GM19238 (cell line): ENCODE data around the gene PLEKHO1.
A peak's percentile ranks its signal among the peaks of the same experiment; 100 is the strongest.
"Not testable (repeated sequence)": the region's sequence is repeated elsewhere in the genome, so short reads cannot be mapped to it uniquely, and the experiment has no call there.

ENCODE experiments used
- DNase-seq: peaks from one replicate; pipeline ENCODE4 v3.0.0; 2011; ENCODE audit warnings: low spot score; ENCODE audit not compliant: insufficient read length

The PLEKHO1 gene, protein sequence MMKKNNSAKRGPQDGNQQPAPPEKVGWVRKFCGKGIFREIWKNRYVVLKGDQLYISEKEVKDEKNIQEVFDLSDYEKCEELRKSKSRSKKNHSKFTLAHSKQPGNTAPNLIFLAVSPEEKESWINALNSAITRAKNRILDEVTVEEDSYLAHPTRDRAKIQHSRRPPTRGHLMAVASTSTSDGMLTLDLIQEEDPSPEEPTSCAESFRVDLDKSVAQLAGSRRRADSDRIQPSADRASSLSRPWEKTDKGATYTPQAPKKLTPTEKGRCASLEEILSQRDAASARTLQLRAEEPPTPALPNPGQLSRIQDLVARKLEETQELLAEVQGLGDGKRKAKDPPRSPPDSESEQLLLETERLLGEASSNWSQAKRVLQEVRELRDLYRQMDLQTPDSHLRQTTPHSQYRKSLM

DNA sequence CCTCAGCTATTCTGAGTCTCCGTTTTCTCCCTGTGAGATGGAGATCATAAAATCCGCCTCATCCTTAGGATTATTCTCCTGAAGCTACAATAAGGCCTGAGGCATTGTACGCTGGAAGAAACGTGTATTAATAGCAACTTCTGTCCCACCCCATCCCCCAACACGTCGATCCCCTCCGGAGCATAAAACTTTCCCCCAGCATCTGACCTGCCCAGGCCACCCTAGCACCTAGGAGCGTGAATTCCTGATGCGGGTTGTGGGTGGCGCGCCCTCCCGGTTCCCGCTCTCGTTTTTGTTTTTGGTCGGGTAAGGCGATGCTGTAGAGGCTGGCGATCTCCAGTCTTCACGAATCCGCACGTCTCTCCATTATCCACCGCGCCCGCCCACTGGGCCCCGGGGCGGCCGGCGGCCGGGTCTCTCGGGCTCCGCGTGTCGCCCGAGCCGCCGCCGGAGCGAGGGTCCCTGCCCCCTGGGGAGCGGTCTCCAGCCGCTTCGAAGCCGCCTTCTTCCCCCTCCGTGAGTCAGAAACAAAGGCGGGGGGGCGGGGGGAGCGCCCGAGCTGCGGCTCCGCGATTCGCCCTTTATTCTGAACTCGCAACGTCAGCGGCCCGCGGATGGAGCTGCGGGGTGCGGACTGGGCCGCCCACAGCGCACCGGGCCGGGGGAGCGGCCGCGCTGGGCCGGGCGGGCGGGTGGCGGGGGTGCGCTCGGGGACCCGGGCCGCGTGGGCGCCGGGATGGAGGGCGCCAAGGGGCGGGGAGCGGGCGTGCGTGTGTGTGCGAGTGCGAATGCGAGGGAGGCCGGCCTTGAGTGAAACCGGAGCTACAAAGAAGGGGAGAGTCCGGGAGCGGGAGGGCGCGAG lies at the start of gene PLEKHO1:
Gene PLEKHO1 (plus strand): TSS at position 646 of the 862 bp plus-strand sequence. CDS start 342 bp downstream, outside the sequence.
- peak; percentile 74 for DNase-seq

DNA sequence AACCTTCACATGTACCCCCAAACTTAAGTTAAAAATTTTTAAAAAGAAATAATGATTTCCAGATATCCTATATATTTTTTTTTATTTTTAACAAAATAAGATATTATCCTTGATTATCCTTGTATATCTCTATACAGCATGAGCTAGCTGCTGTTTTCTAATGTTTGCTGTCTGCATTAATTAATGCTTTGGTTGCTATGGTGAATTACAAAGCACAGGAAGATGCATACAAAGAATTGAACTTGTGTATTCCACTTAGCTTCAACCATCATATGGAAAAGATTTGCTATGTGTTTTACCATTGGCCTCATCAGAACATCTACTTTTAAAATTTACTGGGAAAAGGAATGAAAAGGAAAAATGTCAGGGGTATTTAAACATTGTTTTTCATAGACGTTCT lies 46.7 kb upstream of the PLEKHO1 start:
- no peak for DNase-seq

DNA sequence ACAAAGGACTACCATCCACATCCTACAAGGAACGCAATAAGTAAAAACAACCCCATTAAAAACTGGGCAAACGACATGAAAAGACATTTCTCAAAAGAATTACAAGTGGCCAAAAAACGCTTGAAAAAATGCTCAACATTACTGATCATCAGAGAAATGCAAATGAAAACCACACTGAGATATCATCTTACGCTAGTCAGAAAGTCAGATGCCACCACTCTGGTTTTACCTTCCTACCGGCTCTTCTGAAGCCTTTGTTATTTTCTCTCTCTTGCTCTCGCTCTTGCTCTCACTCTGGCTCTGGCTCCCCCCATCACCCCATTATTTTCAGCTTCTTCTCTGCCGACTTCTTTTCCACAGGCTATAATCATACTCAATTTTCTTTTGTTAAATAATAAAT lies 43.4 kb upstream of the PLEKHO1 start:
- no peak for DNase-seq

DNA sequence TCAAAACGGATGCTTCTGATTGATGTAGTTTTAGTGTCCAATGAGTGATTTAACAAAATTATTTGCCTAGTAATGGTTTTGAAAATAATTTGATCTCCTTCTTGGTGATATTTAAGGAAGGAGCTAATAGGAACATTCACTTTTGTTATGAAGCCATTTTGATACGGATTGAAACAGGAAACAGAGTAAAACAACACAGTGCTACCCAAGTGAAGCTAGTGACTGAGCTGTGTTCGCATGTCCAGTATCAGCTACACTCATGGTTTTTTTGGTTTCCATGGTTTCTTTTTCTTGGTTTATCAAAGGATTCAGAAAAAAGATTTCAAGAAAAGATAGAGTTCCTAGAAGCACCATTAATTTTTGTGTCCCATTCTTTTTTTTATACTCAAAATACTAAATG lies 40.1 kb upstream of the PLEKHO1 start:
- no peak for DNase-seq

DNA sequence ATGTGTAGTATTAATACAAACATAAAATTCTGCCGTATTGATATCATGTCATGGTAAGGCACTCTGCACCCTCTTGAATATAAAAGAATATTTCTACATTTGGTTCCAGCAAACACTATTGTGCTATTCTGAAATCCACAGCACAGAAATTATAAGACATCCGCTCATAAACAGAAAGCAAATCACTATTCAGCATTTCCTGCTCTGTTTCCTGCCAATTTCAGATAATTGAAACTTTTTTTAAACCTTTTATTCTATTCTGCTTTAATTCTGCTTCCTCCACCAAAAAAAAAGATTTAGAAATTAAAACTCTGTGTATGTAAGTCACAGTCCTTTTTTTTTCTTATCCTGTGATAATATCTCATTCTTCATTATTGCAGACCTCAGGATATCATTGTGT lies 39.6 kb upstream of the PLEKHO1 start:
- DNase-seq, result no peak

DNA sequence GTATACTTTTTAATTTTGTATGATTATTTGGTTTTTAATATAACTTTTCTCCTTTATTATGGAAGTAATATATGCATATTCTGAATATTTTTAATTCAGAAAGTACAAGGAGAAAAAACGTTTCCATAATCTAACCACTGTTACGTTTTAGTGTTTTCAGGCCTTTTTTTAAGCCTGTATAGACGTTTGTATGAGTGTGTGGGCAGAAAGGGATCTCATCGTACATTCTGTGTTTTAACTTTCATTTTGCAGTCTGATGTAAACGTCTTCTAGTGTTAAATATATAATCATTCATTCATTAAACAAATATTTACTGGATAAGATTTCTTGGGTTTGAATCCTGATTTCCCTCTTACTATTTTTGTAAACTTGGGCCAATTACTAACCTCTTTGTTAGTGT lies 38.0 kb upstream of the PLEKHO1 start:
- no peak for DNase-seq

DNA sequence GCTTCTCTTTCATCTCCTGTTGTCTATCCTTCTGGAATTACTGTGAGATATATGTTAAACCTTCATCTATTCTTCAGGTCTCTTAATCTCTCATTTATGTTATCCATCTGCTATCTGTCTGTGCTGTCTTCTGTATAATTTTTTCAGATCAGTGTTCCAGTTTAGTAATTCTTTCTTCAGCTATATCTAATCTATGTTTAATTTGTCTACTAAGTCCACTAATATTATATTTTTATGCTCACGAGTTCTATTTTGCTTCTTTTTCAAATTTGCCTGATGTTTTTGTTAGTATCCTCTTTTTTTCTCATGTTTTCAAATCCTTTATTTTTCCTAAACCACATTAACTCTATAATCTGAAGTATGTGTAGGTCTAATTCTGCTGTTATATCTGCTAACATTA lies 34.6 kb upstream of the PLEKHO1 start:
- no peak for DNase-seq

DNA sequence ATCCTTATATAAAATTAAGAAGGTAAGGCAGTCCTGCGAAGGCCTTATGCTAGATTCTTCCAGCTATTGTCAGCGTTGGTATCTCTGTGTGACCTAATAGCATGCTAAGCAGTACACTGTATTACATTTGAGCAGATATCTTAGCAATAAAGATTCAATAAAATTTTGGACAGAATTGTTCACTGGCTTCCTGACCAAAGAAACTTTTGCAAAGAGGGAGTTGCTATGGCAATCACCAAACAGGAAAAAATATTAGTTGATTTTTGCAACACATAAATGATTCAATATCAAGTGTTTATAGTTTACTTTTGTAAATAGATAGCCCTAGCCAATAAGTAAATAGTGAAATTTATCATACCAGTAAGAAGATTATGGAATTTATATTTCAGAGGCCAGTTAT lies 31.0 kb upstream of the PLEKHO1 start:
- no peak for DNase-seq

DNA sequence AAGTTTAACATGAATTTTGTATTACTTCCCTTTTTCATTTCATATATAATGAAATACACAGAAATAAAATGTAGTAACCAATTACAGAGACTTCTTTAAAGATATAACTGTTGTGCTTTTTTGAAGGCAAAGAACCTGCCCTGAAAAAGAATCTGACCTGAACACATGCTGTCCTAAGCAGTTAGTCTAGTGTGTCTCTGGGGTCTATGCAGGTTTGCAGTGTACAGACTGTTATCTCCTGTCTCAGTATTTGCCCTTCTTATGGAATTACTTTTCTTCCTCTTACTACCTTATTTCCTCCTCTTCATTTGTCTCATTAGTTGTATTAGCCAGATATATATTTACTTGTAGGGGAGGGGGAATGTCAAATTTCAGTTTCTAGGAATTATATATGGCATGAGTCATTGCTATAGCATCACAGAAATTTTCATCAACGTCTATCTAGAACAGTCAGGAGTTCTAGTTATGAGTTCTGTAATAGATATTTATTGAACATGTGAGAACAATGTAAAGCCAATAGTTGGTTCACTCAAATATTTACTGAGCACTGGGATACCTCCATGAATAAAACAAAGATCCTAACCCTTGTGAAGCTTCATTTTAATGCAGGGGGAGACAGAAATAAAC lies 28.4 kb upstream of the PLEKHO1 start:
- DNase-seq, result no peak

DNA sequence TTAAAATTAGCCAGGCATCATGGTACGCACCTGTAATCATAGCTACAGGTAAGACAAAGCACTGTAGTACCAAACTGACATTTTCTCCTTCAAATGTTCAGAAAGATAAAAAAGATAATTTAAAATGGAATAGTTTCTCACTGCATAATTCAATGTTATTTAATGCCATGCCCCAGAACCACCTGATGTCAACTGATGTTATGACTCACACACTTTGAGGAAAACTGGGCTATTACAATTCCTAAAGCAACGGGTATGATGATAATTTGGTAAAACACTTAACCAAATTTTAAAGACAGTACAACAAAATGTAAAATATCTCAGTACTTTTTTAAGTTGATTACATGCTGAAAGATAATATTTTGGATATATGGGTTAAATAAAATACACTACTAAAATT lies 22.9 kb upstream of the PLEKHO1 start:
- DNase-seq, result no peak

DNA sequence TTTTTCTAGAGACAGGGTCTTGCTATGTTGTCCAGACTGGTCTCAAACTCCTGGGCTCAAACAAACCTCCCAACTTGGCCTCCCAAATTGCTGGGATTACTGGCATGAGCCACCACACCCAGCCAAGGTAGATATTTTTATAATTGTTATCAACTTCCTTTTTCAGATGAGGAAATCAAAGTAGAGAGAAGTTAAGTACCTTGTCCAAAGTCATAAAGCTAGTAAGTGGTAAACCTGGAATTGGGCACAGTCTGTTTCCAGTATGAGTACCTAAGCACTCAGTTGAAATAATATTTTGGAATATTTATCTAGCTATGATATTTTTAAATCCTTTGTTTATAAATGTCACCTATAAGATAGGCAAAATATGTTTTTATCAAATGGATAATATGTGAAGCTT lies 22.3 kb upstream of the PLEKHO1 start:
- DNase-seq, result no peak

DNA sequence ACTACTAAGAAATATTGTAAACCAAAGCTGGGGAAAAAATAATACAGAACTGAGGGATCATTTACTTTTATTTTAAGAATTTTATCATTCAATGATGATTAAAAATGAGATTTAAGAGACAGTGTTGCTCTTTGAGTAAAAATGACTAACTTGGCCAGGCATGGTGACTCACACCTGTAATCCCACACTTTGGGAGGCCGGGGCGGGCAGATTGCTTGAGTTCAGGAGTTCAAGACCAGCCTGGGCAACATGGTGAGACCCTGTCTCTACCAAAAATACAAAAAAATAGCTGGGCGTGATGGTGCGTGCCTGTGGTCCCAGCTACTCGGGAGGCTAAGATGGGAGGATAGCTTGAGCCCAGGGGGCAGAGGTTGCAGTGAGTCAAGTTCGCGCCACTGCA lies 21.8 kb upstream of the PLEKHO1 start:
- no peak for DNase-seq

DNA sequence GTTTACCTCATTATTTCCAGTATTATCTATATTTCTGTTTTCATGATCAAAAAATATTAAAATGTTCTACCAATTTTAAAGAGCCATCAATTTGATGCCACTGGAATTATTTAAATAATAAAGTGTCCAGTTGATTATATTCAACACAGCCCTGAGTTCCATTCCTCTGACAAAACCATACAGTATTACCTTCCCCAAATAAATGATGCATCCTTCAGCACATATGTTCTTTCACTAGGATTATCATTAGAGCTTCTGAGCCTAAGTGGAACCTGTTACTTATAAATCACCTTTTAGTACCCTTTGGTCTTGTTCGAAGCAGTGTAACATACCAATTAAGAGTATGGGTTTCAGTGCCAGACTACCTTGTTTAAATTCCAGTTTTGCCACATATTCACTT lies 17.3 kb upstream of the PLEKHO1 start:
- DNase-seq, result no peak

DNA sequence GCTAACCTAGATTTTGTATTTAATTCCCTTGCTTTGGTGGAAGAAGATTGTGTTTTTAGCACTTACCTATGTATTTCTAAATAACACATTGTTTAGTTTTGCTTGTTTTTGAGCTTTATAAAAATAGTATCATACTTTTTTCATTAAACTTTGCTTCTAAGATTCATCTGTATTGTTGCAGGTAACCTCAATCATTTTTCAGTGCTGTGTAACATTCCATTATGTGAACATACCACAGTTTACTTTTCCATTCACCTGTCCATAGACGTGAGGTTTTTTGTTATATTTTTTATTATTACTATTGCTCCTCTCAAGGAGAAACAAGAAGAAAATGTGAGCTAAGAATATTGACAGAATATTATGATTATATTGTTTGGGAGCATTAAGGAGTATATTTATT lies 15.2 kb upstream of the PLEKHO1 start:
- no peak for DNase-seq

DNA sequence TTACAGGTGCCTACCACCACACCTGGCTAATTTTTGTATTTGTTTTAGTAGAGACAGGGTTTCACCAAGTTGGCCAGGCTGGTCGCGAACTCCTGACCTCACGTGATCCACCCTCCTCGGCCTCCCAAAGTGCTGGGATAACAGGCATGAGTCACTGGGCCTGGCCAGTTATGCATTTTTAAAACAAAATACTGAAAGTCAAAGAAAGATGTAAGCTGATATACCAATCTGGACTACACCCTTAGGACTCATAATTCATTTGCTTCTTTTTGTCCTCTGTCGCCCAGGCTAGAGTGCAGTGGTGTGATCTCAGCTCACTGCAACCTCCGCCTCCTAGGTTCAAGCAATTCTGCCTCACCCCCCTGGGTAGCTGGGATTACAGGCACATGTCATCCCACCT lies 14.3 kb upstream of the PLEKHO1 start:
- not testable (repeated sequence) for DNase-seq

DNA sequence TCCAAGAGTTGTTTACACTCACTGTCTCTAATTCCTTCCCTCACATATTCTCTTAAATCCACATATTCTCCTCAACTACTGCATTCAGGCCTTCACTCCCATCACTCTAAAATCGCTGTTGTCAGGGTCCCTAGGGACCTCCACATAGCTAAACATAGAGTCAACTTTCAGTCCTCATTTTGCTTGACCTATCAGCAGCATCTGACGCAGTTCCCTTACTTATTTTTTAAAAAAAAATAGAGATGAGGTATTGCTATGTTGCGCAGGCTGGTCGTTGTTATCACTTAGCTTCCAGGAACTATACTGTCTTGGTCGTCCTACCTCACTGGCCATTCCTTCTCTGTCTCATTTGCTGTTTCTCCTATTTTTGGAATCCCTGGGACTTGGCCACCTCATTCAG lies 11.7 kb upstream of the PLEKHO1 start:
- no peak for DNase-seq

DNA sequence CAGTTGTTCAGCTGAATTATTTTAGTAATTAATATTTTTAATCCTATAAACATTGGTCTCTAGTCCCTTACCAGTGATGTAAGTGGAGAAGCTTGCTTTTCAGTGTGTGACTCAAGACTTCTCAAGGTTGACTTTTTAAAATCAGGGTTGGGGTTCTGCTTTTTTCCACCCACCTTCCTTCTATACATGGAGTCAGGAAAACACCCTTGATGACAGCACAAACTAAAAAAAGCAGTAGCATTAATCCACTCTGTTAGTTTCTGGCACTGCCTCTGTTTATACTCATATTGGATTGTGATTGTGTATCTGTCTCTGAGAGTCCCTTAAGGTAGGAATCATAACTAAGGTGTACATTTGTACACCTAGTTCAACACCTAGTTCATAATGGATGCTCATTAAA lies 8.3 kb upstream of the PLEKHO1 start:
- no peak for DNase-seq

DNA sequence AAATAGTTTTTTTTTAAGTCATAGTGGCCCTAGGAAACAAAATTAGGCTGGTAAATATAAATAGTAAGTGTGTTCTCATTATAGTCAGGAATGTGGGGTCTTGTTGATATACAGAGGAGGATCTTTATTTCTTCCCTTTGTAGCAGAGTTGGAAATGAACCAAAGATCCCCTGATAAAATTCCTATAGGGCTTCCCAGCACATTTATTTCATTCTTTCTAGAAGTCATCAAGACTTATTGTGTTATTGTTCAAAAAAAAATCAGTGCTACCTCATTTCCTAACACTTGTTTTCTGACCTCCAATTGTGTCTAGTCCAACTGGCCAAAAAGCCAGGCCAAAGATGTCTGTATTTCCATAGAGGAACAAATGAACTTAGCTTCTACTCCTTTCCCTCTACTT lies 7.6 kb upstream of the PLEKHO1 start:
- no peak for DNase-seq

DNA sequence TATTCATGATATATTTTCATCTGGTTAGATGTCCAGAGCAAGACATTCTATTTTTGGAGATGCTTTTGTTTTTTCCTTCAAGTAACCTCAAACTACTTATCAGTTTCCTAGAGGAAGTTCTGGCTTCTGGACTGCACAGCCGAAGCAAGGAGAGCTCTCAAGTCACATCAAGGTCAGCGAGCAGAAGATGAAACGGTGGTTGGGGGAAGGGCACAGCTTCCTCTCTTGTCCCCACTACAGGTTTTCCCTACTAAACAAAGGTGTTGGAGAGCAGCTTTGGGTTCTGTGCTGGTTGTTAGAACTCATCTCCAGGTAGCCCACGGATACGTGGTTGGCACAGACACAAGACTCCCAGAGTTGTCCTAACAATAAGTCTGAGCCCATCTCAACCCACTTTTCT lies 5.1 kb upstream of the PLEKHO1 start:
- DNase-seq, result no peak

DNA sequence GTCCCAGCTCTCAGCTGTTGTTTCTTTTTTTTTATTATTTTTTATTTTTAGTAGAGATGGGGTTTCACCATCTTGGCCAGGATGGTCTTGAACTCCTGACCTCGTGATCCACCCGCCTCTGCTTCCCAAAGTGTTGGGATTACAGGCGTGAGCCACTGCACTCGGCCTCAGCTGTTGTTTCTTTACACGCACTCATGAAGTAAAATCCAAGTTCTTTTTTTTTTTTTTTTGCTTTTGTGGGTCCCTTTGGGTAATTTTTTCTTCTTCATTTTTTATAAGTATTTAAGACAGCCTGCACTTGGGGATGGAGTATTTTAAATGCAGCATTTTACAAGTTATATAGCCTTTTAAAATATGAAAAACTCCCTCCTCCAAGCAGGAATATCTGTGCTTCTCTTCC lies 3.7 kb upstream of the PLEKHO1 start:
- DNase-seq, result not testable (repeated sequence)

DNA sequence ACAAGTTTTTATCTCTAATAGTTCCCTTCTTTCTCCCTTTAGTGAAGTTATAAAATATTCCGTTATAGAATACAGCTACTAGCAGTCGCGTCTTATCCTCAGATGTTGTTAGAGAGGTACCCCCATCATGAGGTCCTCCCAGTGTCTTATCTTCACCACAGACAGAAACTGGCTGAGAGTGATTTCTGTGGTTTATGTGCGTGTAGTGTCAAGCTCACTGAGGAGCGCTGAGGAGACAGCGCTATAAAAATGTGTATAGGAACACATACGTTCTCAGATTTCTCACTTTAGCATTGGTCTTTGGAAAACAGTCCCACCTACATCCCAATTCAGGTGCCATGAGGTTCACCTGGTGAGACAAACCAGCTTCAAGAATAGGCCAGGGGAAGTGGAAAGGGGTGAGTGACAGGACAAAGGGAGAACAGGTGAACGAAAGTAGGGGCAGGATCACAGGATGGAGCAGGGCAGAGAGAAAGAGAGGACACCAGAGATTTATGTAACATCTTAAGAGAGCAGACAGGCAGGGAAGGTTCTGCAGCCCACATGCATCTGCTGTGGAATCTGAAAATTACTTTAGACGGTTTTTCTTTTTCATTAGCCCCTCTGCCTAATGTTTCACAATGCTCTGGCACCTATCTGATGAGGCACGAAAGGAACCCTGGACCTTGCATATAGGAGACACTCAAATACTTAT lies 2.7 kb upstream of the PLEKHO1 start:
- DNase-seq, result no peak

DNA sequence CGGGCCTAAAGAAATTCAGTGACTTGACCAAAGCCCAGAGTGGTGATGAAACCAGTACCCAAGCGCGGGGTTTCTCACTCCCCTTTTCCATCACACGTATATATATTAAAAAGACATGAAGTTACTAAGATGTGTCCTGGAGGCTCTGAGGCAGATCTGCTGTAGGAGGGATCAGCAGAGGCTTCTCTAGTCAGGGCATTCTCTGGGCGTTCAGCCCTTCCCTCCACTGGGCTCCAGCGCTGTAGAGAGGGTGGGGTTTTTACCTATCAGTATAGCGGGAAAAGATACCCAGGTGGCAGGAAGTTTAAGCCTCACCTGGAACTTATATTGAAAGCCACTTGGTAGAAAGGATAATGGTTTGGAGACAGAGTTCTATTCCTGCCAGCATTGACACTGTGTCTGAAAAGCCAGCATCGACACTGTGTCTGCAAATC lies 862 bp upstream of the PLEKHO1 start:
- DNase-seq, result no peak
